ENCODE measurements around the gene YIPF2. TPM values are rescaled to one million over a fixed set of nuclear protein-coding genes. Genes with fewer than 3 reads are reported as not detected.
A peak's percentile ranks its signal among the peaks of the same experiment; 100 is the strongest.
"Not testable (repeated sequence)": the region's sequence is repeated elsewhere in the genome, so short reads cannot be mapped to it uniquely, and the experiment has no call there.

Gene YIPF2
- total RNA-seq, 5 donors from 2014 or later (not counting 1 experiment from before 2014, with no cell fraction given) = 21.2 to 34.3 (median 31.5) TPM

DNA sequence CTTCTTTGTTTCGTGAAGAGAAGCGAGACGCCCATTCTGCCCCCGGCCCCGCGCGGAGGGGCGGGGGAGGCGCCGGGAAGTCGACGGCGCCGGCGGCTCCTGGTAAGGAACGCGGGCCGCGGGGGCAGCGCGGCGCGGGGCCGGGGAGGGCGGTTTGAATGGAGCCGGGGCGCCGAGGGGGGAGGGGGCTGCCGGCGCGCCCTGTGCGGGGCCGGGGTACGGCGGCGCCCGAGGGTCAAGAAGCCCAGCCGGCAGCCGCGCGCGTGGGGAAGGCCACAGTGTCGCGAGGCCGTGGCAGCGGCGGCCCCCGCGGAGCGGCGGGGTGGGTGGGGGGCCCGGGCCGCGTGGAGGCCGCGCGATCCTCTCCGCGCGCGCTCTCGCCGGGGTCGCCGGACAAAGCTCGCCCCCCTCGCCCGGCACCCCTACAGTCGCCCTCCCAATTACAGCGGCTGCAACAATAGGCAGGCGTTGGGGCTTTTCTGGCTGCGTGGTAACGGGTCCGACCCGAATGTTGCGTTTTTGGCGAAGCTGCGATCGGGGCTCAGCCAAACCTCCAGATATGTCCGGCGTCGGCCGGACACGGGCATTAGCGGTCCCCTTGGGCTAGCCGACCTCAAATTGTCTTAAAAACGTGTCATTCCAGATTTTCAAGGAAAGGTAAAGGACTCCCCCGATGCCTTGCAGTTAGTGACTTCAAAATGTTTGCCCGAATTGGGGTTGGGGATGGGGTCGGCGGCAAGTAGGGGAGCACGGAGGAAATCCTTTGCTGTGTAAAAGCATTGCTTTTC is 32.8 kb upstream of the YIPF2 start:
- no peaks in the 10 kb centered on the region for H3K27me3 ChIP-seq (replicated peaks in 1 of 2; ENCODE audit: control insufficient read depth in 2 of 2, extremely low read depth in 1 of 2, insufficient read depth in 2 of 2, low read length in 1 of 2)
- no peaks in the 10 kb centered on the region for H3K36me3 Mint-ChIP-seq
- H3K4me1 Mint-ChIP-seq = peaks cover 46 to 49% (median 48%) of the 10 kb centered on the region in 3 donors
- H3K9me3 ChIP-seq = no peaks in the 10 kb centered on the region
- H3K27me3 Mint-ChIP-seq = no peaks in the 10 kb centered on the region
- peak overlapping the region; percentile 85 to 88 for H3K27ac Mint-ChIP-seq
- H3K4me3 Mint-ChIP-seq = peak overlapping the region; percentile 87 to 90 (median 90)
- H3K4me1 ChIP-seq (ENCODE audit: control insufficient read depth in 1 of 2, extremely low read depth in 1 of 2, insufficient read depth in 2 of 2, low read length in 2 of 2) = peaks cover 15 to 47% of the 10 kb centered on the region in 2 experiments
- ATAC-seq (replicated peaks in 1 of 4) = peak; percentile 43 to 55 (median 52)
- no peaks in the 10 kb centered on the region for H3K36me3 ChIP-seq (ENCODE audit: control insufficient read depth in 2 of 2, extremely low read depth in 1 of 2, insufficient read depth in 1 of 2, low read length in 1 of 2)
- ChIA-PET CTCF (interaction anchor here in 1 of 2 donors (0.9 kb wide), 1 partner anchor 82 kb away, joined by 3 read pairs; no protein-coding TSS in a partner anchor), POLR2A (interaction anchor here (0.5 to 0.8 kb wide), 4 partner anchors 11 to 63 kb away, joined by 3 to 11 read pairs (median 6); no protein-coding TSS in a partner anchor)
- no peak for DNase-seq
- peak overlapping the region; percentile 70 for H3K27ac ChIP-seq (ENCODE audit: low read length)
- H3K4me3 ChIP-seq (ENCODE audit: control insufficient read depth in 1 of 2, extremely low read depth in 1 of 2, low read length in 1 of 2) = peak overlapping the region; percentile 82 to 92
- WGBS (ENCODE audit: insufficient coverage) = under 1% methylated on average over 82 of the region's 92 CpGs
- no peaks in the 10 kb centered on the region for H3K9me3 Mint-ChIP-seq

- H3K9me3 Mint-ChIP-seq = no peaks in the 10 kb centered on the region
- POLR2A ChIA-PET = interaction anchor here (0.5 to 0.6 kb wide), 2 partner anchors 15 to 63 kb away, joined by 5 to 6 read pairs; no protein-coding TSS in a partner anchor
These were observed 32.1 kb upstream of the YIPF2 start, which contains the start of gene SMARCA4 for GRCh38 chr19:10960314-10961072. TSS of gene SMARCA4 (plus strand) at chr19:10961030. CDS start at chr19:10984152, 23,122 bp downstream.

GRCh38 chr19:10959277-10959968 is 31.0 kb upstream of the YIPF2 start:
- H3K4me1 ChIP-seq (ENCODE audit: control insufficient read depth in 1 of 2, extremely low read depth in 1 of 2, insufficient read depth in 2 of 2, low read length in 2 of 2) = peaks cover 15 to 42% of the 10 kb centered on the region in 2 experiments
- DNase-seq; ATAC-seq (replicated peaks in 1 of 4); H3K9me3 ChIP-seq; H3K36me3 Mint-ChIP-seq; H3K27ac ChIP-seq (ENCODE audit: low read length); H3K9me3 Mint-ChIP-seq; POLR2A ChIA-PET; H3K4me3 ChIP-seq (ENCODE audit: control insufficient read depth in 1 of 2, extremely low read depth in 1 of 2, low read length in 1 of 2); H3K27me3 Mint-ChIP-seq; H3K36me3 ChIP-seq (ENCODE audit: control insufficient read depth in 2 of 2, extremely low read depth in 1 of 2, insufficient read depth in 1 of 2, low read length in 1 of 2); H3K27me3 ChIP-seq (replicated peaks in 1 of 2; ENCODE audit: control insufficient read depth in 2 of 2, extremely low read depth in 1 of 2, insufficient read depth in 2 of 2, low read length in 1 of 2): not testable (repeated sequence)
- Mint-ChIP-seq H3K4me3 (peak overlapping the region; percentile 83 to 87 (median 84)), H3K4me1 (peaks cover 36 to 39% (median 38%) of the 10 kb centered on the region in 3 donors), H3K27ac (peak overlapping the region; percentile 87 to 88)
- 98% methylated on average over 8 of the region's 19 CpGs for WGBS (ENCODE audit: insufficient coverage)
- CTCF ChIA-PET = interaction anchor here (0.5 to 0.7 kb wide), 3 partner anchors 21 to 345 kb away, joined by 3 to 5 read pairs (median 3); no protein-coding TSS in a partner anchor

More at GRCh38 chr19:10960314-10961072, 32.1 kb upstream of the YIPF2 start, which contains the start of gene SMARCA4:
- Histone ChIP-seq H3K36me3 (ENCODE audit: control insufficient read depth in 2 of 2, extremely low read depth in 1 of 2, insufficient read depth in 1 of 2, low read length in 1 of 2) (no peaks in the 10 kb centered on the region), H3K27ac (ENCODE audit: low read length) (peak within 1 kb of the TSS; percentile 94), H3K9me3 (no peaks in the 10 kb centered on the region), H3K27me3 (replicated peaks in 1 of 2; ENCODE audit: control insufficient read depth in 2 of 2, extremely low read depth in 1 of 2, insufficient read depth in 2 of 2, low read length in 1 of 2) (no peaks in the 10 kb centered on the region), H3K4me3 (ENCODE audit: control insufficient read depth in 1 of 2, extremely low read depth in 1 of 2, low read length in 1 of 2) (peak within 1 kb of the TSS; percentile 92 to 94), H3K4me1 (ENCODE audit: control insufficient read depth in 1 of 2, extremely low read depth in 1 of 2, insufficient read depth in 2 of 2, low read length in 2 of 2) (peaks cover 15 to 47% of the 10 kb centered on the region in 2 experiments)
- DNase-seq (peak; percentile 94 to 100 (median 97)), ATAC-seq (replicated peaks in 1 of 4) (peak; percentile 78 to 92 (median 86))
- Mint-ChIP-seq H3K4me1 (peaks cover 43 to 46% (median 45%) of the 10 kb centered on the region in 3 donors), H3K36me3 (no peaks in the 10 kb centered on the region), H3K27me3 (no peaks in the 10 kb centered on the region), H3K4me3 (peak within 1 kb of the TSS; percentile 87 to 90 (median 90)), H3K27ac (peak within 1 kb of the TSS; percentile 88)
- under 1% methylated on average over 84 of the region's 100 CpGs for WGBS (ENCODE audit: insufficient coverage)
- CTCF ChIA-PET = interaction anchor here in 1 of 2 donors (0.6 to 0.9 kb wide), 2 partner anchors 16 to 81 kb away, joined by 3 read pairs; no protein-coding TSS in a partner anchor

GRCh38 chr19:10952809-10953208 is 24.4 kb upstream of the YIPF2 start:
- H3K27me3 Mint-ChIP-seq = no peaks in the 10 kb centered on the region
- H3K4me1 Mint-ChIP-seq = no peaks in the 10 kb centered on the region
- ChIA-PET CTCF (no interaction called here), POLR2A (interaction anchor here in 1 of 2 donors (0.5 kb wide), 1 partner anchor 21 kb away, joined by 6 read pairs; no protein-coding TSS in a partner anchor)
- Histone ChIP-seq H3K36me3 (ENCODE audit: control insufficient read depth in 2 of 2, extremely low read depth in 1 of 2, insufficient read depth in 1 of 2, low read length in 1 of 2) (no peaks in the 10 kb centered on the region), H3K27me3 (replicated peaks in 1 of 2; ENCODE audit: control insufficient read depth in 2 of 2, extremely low read depth in 1 of 2, insufficient read depth in 2 of 2, low read length in 1 of 2) (no peaks in the 10 kb centered on the region), H3K4me1 (ENCODE audit: control insufficient read depth in 1 of 2, extremely low read depth in 1 of 2, insufficient read depth in 2 of 2, low read length in 2 of 2) (no peaks in the 10 kb centered on the region), H3K9me3 (no peaks in the 10 kb centered on the region), H3K4me3 (ENCODE audit: control insufficient read depth in 1 of 2, extremely low read depth in 1 of 2, low read length in 1 of 2) (no peak overlapping the region), H3K27ac (ENCODE audit: low read length) (no peak overlapping the region)
- H3K4me3 Mint-ChIP-seq = no peak overlapping the region
- ATAC-seq (replicated peaks in 1 of 4) (no peak), DNase-seq (no peak)
- WGBS (ENCODE audit: insufficient coverage) = 89% methylated on average over 3 of the region's 6 CpGs
- no peaks in the 10 kb centered on the region for H3K36me3 Mint-ChIP-seq
- H3K9me3 Mint-ChIP-seq = no peaks in the 10 kb centered on the region
- no peak overlapping the region for H3K27ac Mint-ChIP-seq

GRCh38 chr19:10946958-10947657 is 18.7 kb upstream of the YIPF2 start:
- Histone ChIP-seq H3K36me3 (ENCODE audit: control insufficient read depth in 2 of 2, extremely low read depth in 1 of 2, insufficient read depth in 1 of 2, low read length in 1 of 2) (no peaks in the 10 kb centered on the region), H3K27ac (ENCODE audit: low read length) (no peak overlapping the region), H3K27me3 (replicated peaks in 1 of 2; ENCODE audit: control insufficient read depth in 2 of 2, extremely low read depth in 1 of 2, insufficient read depth in 2 of 2, low read length in 1 of 2) (no peaks in the 10 kb centered on the region), H3K4me3 (ENCODE audit: control insufficient read depth in 1 of 2, extremely low read depth in 1 of 2, low read length in 1 of 2) (no peak overlapping the region), H3K4me1 (ENCODE audit: control insufficient read depth in 1 of 2, extremely low read depth in 1 of 2, insufficient read depth in 2 of 2, low read length in 2 of 2) (peaks cover 0 to 3% of the 10 kb centered on the region in 2 experiments), H3K9me3 (no peaks in the 10 kb centered on the region)
- no peak overlapping the region for H3K27ac Mint-ChIP-seq
- DNase-seq = no peak
- H3K4me1 Mint-ChIP-seq = peaks cover 0 to 4% (median 1%) of the 10 kb centered on the region in 3 donors
- no peak for ATAC-seq (replicated peaks in 1 of 4)
- H3K27me3 Mint-ChIP-seq = no peaks in the 10 kb centered on the region
- no peaks in the 10 kb centered on the region for H3K36me3 Mint-ChIP-seq
- 76% methylated on average over 2 of the region's 6 CpGs for WGBS (ENCODE audit: insufficient coverage)
- no peak overlapping the region for H3K4me3 Mint-ChIP-seq
- ChIA-PET POLR2A (no interaction called here), CTCF (interaction anchor here in 1 of 2 donors (0.7 kb wide), 1 partner anchor 540 kb away, joined by 3 read pairs; no protein-coding TSS in a partner anchor)
- no peaks in the 10 kb centered on the region for H3K9me3 Mint-ChIP-seq

All from T-cell (primary cell).